GM12878 (cell line): ENCODE data around the gene HS1BP3. TPM values are rescaled to one million over a fixed set of nuclear protein-coding genes. Genes with fewer than 3 reads are reported as not detected.

ENCODE experiments used
- ATAC-seq: fragments of 200-7000 bp; cut with Tn5 transposase; 3 replicates; pipeline ENCODE4 v1.9.1; 2020; ENCODE audit warnings: mild to moderate bottlenecking, moderate library complexity
- BruUV-seq: library from RNA; stranded (reverse); fragments of 400-500 nt; replicated peaks from 2 replicates; lab custom pipeline; 2021; lab: Mats Ljungman, UMichigan
- CTCF ChIA-PET: fragments of 300-600 bp; sonication (Branson Sonifier 250); formaldehyde crosslinking; extraction: SDS; loops from one replicate; lab custom pipeline; 2021; ENCODE audit warnings: inconsistent platforms; lab: Yijun Ruan, JAX
- POLR2A ChIA-PET: fragments of 350-600 bp; formaldehyde crosslinking; extraction: SDS; loops from one replicate; lab custom pipeline; 2021; ENCODE audit warnings: inconsistent platforms; lab: Charles Lee
- RAD21 ChIA-PET: fragments of 300-600 bp; sonication (Branson Sonifier 250); formaldehyde crosslinking; loops from one replicate; lab custom pipeline; 2023; ENCODE audit warnings: antibody characterized with exemption; ENCODE audit not compliant: unreplicated experiment; lab: Charles Lee
- SMC1A ChIA-PET: fragments of 300-600 bp; sonication (Branson Sonifier 250); formaldehyde crosslinking; loops from one replicate; lab custom pipeline; 2023; ENCODE audit not compliant: unreplicated experiment, uncharacterized antibody; lab: Charles Lee
- DNase-seq: peaks from one replicate; pipeline ENCODE4 v3.0.0-alpha.2; 2011; ENCODE audit warnings: low read depth, low spot score
- FAIRE-seq: peaks from 3 replicates; lab custom pipeline; 2011; peaks lifted over from hg19 to GRCh38; lab: Jason Lieb, UNC
- H2AFZ ChIP-seq: 2 replicates; pipeline ENCODE4 v1.6.0; 2011; ENCODE audit warnings: low read depth, low read length, control low read depth; ENCODE audit not compliant: control insufficient read depth
- H3K27ac ChIP-seq: 2 replicates; pipeline ENCODE4 v1.5.1; 2011; ENCODE audit warnings: control low read depth; ENCODE audit not compliant: control insufficient read depth, insufficient read depth
- H3K27me3 ChIP-seq, 2 experiments: replicated peaks in 1 of 2; 2 replicates each; pipeline versions ENCODE4 v1.6.0 to v1.6.1; 2011; ENCODE audit warnings: low read length in 1 of 2; ENCODE audit not compliant: control insufficient read depth in 2 of 2, insufficient read depth in 2 of 2
- H3K36me3 ChIP-seq, 2 experiments: 2 replicates each; pipeline ENCODE4 v1.5.1; 2011; ENCODE audit warnings: low read length in 1 of 2; ENCODE audit not compliant: control insufficient read depth in 2 of 2, insufficient read depth in 2 of 2
- H3K4me1 ChIP-seq: 2 replicates; pipeline ENCODE4 v1.6.1; 2011; ENCODE audit warnings: mild to moderate bottlenecking, low read length, moderate library complexity, mixed read lengths; ENCODE audit not compliant: control insufficient read depth, insufficient read depth
- H3K4me2 ChIP-seq: 2 replicates; pipeline ENCODE4 v1.6.0; 2011; ENCODE audit warnings: control low read depth; ENCODE audit not compliant: control insufficient read depth, insufficient read depth
- H3K4me3 ChIP-seq: fragments of 200-600 bp; sonication (generic); 2 replicates; pipeline ENCODE4 v1.5.1; 2016
- H3K79me2 ChIP-seq: 2 replicates; pipeline ENCODE4 v1.6.0; 2011; ENCODE audit warnings: low read length; ENCODE audit not compliant: control insufficient read depth, insufficient read depth
- H3K9ac ChIP-seq: 2 replicates; pipeline ENCODE4 v1.8.0; 2011; ENCODE audit warnings: low read length, control low read depth, mixed read lengths; ENCODE audit not compliant: control insufficient read depth, insufficient read depth
- H3K9me3 ChIP-seq: replicated peaks from 3 replicates; pipeline ENCODE4 v1.5.1; 2011; ENCODE audit warnings: mild to moderate bottlenecking, low read length; ENCODE audit not compliant: control insufficient read depth, insufficient read depth
- H4K20me1 ChIP-seq: 2 replicates; pipeline ENCODE4 v1.6.0; 2011; ENCODE audit not compliant: control insufficient read depth, insufficient read depth
- POLR2A ChIP-seq: IDR thresholded peaks from 2 replicates; pipeline ENCODE4 v1.6.1; 2011; ENCODE audit warnings: low read depth, mild to moderate bottlenecking, low read length
- RELB ChIP-seq: fragments of 450-650 bp; IDR thresholded peaks from 2 replicates; pipeline ENCODE4 v1.6.1; 2017; ENCODE audit warnings: low read depth, mild to moderate bottlenecking, moderate library complexity
- SPI1 ChIP-seq: IDR thresholded peaks from 2 replicates; pipeline ENCODE4 v1.6.1; 2011; ENCODE audit warnings: low read depth, mild to moderate bottlenecking, low read length, moderate library complexity, borderline replicate concordance; ENCODE audit not compliant: insufficient read depth
- SUZ12 ChIP-seq: fragments of 200-600 bp; sonication (generic); IDR thresholded peaks from one replicate; pipeline ENCODE4 v1.6.1; 2018; ENCODE audit warnings: antibody characterized with exemption, mild to moderate bottlenecking; ENCODE audit not compliant: unreplicated experiment
- TAF1 ChIP-seq: IDR thresholded peaks from 2 replicates; pipeline ENCODE4 v1.6.1; 2011; ENCODE audit warnings: mild to moderate bottlenecking, low read depth, low read length, borderline replicate concordance
- WGBS: methylation state at CpG from one replicate; pipeline ENCODE4 v1.1.6; 2016; ENCODE audit warnings: low lambda C conversion rate; ENCODE audit not compliant: insufficient replicate concordance, insufficient coverage; ENCODE audit errors: missing lambda C conversion rate; 5-methylcytosine and 5-hydroxymethylcytosine counted together
- in situ Hi-C: fragments of 300-500 bp; cut with MboI; formaldehyde crosslinking; loops from 9 replicates; pipeline ENCODE4 v1.14.3; 2018; ENCODE audit warnings: mixed read lengths
- intact Hi-C: fragments of 100-400 bp; cut with micrococcal nuclease; formaldehyde crosslinking; loops from one replicate; pipeline ENCODE4 v1.14.2; 2022; ENCODE audit not compliant: unreplicated experiment
- polyA plus RNA-seq, 11 experiments: library from polyadenylated mRNA; depleted of rRNA in 4 of 11; unstranded in 6 of 11; stranded (reverse) in 5 of 11; fragments of >200 nt; fragmentation: Nextera tagmentation in 4 of 11; fragmentation: Illumina TruSeq in 1 of 11; extraction: Ambion mirVana in 4 of 11; extraction: Trizol in 1 of 11; gene quantifications; 1 replicate in 1 of 11; 2 replicates in 10 of 11; pipeline versions ENCODE4 v1.2.1 to v1.2.3, GENCODE V29; 2011 to 2016; ENCODE audit warnings: inconsistent platforms in 2 of 11, missing spikeins in 2 of 11, low read depth in 1 of 11
- total RNA-seq, 4 experiments: library from RNA; depleted of rRNA in 3 of 4; stranded (reverse); fragments of >200 nt in 3 of 4; fragmentation: Illumina TruSeq in 1 of 4; extraction: Trizol in 1 of 4; gene quantifications; 2 replicates each; pipeline versions ENCODE4 v1.2.1 to v1.2.3, GENCODE V29; 2013 to 2021

Gene HS1BP3
- total and polyA plus RNA-seq, 10 of the 15 experiments (the other 5 are each of a cell fraction or from before 2014, with no cell fraction given): 0.47 to 7.2 (median 4.6) TPM

- no peaks in the 10 kb centered on the region for H3K79me2 ChIP-seq
- no peak overlapping the region for H3K9ac ChIP-seq
- FAIRE-seq (no peak), ATAC-seq (no peak), DNase-seq (no peak)
- POLR2A ChIA-PET: no interaction called here
- H3K4me1 ChIP-seq: peaks cover 13% of the 10 kb centered on the region; the same call in 1 of the 2 replicates
- H3K36me3 ChIP-seq: no peaks in the 10 kb centered on the region
- intact Hi-C loops (no loop called here), in situ Hi-C loops (loop anchor here (25.0 kb wide), 1 partner anchor 445 kb away; the partner anchor contains the start of gene TDRD15)
- no peak overlapping the region for H2AFZ ChIP-seq
- peak overlapping the region; percentile 47; the same call in 1 of the 2 replicates for H3K4me3 ChIP-seq
- H3K9me3 ChIP-seq: no peaks in the 10 kb centered on the region; the same call in 2 of the 3 replicates
- no peak overlapping the region for H3K27ac ChIP-seq
- no TSS peak for BruUV-seq
- TF ChIP-seq TAF1 (no peak), SPI1 (no peak), RELB (no peak), SUZ12 (peak; percentile 95), POLR2A (no peak)
- TF ChIP-seq, all 136 proteins: peak for 1
- SMC1A ChIA-PET: no interaction called here
- WGBS: 24% methylated on average over 33 of the region's 39 CpGs
- peak overlapping the region; percentile 74 for H3K4me2 ChIP-seq
- CTCF ChIA-PET: no interaction called here
- RAD21 ChIA-PET: no interaction called here
- H3K27me3 ChIP-seq: peaks cover 22 to 33% of the 10 kb centered on the region in 2 experiments
- no peaks in the 10 kb centered on the region for H4K20me1 ChIP-seq
These were observed 16.9 kb upstream of the HS1BP3 start for GRCh38 chr2:20667531-20668401.
